ENCODE results near the gene GFY.

The GFY gene, protein sequence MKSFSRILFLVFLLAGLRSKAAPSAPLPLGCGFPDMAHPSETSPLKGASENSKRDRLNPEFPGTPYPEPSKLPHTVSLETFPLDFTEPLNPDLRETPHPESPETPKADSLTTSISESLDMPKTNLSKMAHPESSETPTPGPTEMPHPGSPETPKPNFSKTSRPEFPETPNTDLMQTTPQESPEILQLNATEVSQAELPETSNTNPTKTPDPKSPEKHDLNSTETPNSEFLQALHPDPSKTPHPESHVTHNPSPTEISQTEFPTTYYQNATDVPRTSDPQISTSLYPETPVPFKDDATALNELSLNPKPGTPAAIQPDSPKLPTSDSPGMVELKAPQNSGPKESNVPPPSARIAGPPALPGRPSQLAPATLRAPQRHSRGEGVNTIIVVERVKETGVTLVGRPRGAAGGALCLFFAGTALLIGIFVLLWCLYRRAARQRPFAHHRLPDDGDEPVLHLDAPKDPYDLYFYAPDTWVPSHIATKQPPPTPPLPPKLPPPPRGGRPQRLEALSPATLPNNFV

DNA sequence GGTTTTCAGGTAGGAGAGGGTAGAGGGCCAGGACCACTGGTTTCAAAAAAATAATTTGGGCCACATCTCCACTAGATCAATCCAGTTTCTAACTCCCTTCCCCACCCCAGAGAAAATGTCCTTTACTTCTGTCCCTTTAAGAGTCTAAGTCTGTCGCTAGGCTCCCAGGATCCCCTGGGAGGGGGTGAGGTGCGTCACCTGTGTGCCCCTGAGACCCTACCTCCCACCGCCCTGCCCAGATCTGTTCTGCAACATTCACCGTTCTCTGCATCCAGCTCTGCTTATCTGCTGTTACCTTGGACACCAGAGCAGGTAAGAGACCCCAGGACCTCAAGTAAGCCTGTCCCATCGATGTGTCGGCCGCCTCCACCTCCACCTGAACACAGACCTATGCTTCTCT is at the start of gene GFY:
Gene GFY (plus strand): TSS at position 211 of the 400 bp plus-strand sequence. CDS start 1,043 bp downstream, outside the sequence.
- DNase-seq (ENCODE audit: low read depth) = no peak

- DNase-seq (ENCODE audit: low read depth) = no peak
These were observed 46.7 kb upstream of the GFY start for GRCh38 chr19:49378512-49378911.

- DNase-seq (ENCODE audit: low read depth) = no peak
These were observed 44.8 kb upstream of the GFY start for GRCh38 chr19:49380391-49380790.

- DNase-seq (ENCODE audit: low read depth) = no peak
These were observed 42.5 kb upstream of the GFY start for GRCh38 chr19:49382639-49383038.

DNA sequence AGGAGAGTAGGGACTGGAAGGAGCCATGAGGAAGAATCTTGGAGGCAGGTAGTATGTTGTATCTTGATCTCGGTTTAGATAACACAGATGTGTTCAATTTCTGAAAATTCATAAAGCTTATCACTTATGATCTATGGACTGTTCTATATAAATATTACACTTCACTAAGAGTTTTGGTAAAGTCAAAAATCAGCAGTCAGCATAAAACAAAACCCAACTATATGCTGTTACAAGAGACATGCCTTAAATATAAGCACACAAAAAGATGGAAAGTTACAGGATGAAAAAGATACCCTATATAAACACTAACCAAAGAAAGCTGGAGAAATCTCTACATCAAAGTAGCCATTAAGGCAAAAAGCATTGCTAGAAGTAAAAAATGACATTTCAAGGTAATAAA is 41.6 kb upstream of the GFY start:
- no peak for DNase-seq (ENCODE audit: low read depth)

DNA sequence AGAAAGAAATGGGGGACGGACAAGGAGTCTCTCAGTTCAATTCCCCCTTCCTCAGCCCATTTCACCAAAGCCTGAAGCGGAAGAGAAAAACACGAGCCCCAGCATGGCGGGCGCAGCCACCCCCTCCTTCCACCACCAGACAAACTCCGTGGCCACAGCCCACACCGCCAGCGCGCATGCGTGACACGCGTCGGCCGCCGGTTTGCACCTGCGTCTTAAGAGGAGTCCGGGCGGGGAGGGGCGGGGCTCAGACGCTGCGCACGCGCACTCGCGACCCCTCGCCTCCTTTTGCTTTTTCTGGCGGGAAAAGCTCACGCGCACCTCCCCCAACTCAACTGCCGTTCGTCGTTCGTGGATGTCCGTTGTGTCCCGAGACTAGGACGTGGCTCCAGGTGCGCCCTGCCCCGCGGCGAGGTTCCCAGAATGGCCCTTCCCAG is 37.2 kb upstream of the GFY start, which contains the start of gene KASH5:
Gene KASH5 (plus strand): TSS at position 314 of the 437 bp plus-strand sequence. CDS start 2,635 bp downstream, outside the sequence.
- no peak for DNase-seq (ENCODE audit: low read depth)

DNA sequence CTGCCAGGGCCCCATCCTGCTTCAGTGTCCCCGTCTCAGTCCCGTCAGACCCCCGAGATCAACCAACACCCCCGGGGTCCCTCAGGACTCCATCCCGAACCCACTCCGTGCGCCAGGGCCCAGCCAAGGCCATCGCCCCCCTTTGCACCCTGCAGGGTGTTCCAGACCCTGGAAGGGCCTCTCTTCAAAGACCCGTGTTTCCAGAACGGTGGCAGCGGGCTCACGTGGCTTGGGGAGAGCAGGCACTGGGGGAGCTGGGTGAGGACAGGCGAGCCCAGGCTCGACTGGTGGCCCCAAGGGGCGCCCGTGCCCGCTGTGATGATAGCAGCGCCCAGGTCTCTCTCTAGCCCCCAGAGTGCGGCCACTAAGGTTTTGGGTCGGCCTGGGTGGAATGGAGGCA is 35.8 kb upstream of the GFY start:
- no peak for DNase-seq (ENCODE audit: low read depth)

DNA sequence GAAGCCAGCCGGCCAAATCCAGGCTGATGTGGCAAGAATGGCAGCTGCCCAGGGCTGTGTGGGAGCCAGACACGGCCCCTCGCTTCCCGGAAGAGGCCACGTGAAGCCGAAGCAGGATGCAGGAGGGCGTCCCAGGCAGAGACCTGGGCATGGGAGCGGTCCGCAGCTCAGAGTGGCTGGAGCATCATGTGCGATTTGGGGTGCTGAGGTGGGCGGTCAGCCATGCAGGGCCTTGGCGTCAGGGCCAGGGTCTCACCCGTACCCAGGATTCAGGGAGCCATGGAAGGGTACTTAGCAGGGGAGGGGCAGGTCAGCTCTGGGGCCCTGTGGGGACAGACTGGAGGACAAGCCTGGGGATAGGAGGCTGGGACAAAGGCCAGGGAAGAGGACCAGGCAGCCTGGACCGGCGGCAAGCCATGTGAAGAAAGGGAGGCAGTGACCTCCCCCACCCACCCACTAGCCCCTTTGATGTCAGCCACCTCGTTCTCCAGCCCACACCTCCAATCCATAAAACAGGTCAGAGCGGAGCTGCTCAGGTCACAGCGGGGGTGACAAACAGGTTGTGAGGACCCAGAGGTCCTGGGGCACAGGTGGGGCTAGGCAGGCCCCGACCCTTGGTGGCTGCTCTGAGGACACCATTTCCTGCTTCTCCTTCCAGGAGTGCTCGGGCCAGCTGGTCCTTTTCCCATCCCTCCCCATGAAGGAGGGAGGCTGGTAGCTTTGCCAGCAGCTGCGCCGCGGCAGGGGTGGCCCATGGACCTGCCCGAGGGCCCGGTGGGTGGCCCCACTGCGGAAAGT is 34.9 kb upstream of the GFY start:
- no peak for DNase-seq (ENCODE audit: low read depth)

DNA sequence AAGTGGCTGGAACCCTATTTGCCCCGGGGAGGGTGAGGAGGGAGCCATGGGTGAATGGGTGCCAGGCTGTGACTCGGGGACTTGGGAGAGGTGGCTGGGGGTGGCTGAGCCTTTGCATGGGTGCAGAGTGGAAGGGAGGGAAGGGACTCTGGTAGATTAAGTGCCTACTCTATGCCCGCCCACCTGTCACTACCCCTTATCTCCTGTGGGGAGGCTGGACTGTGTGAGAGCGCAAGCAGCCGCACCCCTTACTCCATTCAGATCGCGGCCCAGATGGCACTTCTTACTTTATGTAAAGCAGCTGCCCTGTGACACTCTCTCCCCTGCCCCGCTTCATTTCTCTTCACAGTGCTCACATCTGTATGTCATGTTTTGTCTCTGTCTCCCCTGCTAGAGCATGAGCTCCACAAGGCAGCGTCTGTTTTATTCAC is 34.2 kb upstream of the GFY start:
- DNase-seq (ENCODE audit: low read depth) = no peak

GRCh38 chr19:49391581-49392399 is 33.4 kb upstream of the GFY start:
- DNase-seq (ENCODE audit: low read depth) = peak; percentile 28

DNA sequence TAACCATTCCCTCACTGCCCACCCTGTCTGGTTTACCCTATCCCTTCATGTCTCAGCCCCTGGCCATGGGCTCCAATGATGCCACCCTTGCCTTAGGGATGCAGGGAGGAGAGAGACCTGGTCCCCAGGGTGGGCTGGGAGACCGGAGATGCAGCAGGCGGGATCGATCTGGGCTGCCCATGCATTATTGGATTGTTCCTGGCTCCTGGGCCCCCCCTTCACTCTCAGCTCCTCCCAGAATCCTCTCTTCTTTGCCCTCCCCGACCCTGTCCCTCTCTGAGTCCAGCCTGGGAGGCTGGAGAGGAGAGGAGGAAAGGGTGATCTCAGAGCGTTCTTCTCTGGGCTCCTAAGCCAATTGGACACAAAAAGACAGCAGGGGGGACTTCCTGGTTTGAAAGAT is 31.3 kb upstream of the GFY start:
- DNase-seq (ENCODE audit: low read depth) = no peak

GRCh38 chr19:49395581-49396407 is 29.4 kb upstream of the GFY start:
- DNase-seq (ENCODE audit: low read depth) = no peak

DNA sequence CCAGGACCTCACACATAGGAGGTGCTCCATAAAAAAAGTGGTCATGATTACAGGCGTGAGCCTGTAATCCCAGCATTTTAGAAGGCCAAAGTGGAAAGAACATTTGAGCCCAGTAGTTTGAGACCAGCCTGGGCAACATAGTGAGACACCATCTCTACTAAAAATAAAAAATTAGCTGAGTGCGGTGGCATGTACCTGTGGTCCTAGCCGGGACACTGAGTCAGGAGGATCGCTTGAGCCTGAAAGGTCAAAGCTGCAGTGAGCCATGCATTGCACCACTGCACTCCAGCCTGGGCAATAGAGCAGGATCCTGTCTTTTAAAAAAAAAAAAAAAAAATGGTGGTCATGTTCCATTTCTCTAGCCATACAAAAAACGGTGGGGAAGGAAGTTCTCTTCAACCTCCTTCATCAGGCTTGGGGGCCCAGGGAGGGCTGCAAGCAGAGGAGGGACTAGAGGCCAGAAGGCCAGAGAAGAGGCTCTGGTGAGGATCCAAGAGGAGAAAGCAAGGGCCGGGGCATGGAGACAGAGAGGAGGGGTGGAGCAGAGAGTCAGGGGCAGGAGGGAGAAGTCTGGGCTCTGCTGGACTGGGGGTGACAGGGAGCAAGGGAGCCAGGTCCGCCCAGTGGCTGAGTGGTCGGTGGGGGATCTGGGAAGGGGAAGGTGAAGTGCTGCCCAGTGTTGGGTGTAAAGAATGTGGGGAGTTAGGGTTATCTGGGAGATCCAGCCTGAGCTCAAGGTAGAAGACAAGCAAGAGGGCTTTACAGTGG is 28.3 kb upstream of the GFY start:
- DNase-seq (ENCODE audit: low read depth) = no peak

- no peak for DNase-seq (ENCODE audit: low read depth)
These were observed 27.1 kb upstream of the GFY start for GRCh38 chr19:49398001-49398615.

DNA sequence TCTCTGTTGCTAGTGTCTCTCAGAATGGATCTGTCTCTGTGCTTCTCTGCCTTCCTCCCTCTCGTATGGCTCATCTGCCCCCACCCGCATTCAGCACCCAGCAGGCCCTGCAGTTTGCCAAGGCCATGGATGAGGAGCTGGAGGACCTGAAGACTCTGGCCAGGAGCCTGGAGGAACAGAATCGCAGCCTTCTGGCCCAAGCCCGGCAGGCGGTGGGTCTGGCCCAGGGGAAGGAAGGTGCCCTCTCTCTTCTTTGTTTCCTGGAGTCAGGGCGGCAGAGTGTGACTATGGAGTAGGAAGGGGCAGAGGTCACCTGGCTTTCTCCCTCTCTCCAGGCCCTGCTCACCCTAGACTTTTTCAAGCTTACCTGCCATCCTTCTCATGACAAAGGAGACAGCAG is 26.3 kb upstream of the GFY start:
- no peak for DNase-seq (ENCODE audit: low read depth)

- no peak for DNase-seq (ENCODE audit: low read depth)
These were observed 25.2 kb upstream of the GFY start for GRCh38 chr19:49400029-49400428.

GRCh38 chr19:49403404-49404187 is 21.6 kb upstream of the GFY start:
- no peak for DNase-seq (ENCODE audit: low read depth)

- DNase-seq (ENCODE audit: low read depth) = no peak
These were observed 18.1 kb upstream of the GFY start for GRCh38 chr19:49407079-49407478.

DNA sequence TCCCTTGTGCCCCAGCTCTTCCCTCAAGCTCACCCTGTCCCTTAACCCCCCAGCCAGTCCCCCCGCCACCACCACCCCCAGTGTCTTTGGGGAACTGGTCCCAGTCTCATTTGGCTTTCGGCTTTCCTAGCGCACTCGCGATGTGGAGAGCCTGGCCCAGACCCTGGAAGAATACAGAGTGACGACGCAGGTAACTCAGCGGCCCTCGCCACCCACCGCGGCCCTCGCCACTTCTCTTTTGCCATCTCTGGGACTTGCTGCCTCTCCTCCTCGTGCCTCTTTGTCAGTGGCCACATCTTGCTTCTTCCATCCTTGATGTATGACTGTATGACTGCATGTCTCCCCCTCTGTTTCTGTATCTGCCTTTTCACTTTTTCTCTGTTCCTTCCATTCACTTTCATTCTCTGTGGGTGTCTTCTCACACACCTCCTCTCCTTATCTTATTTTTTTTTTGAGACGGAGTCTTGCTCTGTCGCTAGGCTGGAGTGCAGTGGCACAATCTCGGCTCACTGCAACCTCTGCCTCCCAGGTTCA is 17.6 kb upstream of the GFY start:
- DNase-seq (ENCODE audit: low read depth) = no peak
